DMS53 treated with DMSO at 0.1 percent for 48 hours (cell line): ENCODE measurements around the gene ANGPTL8.
A peak's percentile ranks its signal among the peaks of the same experiment; 100 is the strongest.

Source experiments
- DNase-seq: peaks from one replicate; lab custom pipeline; 2025; ENCODE audit not compliant: unreplicated experiment; lab: John Stamatoyannopoulos, UW

The ANGPTL8 gene, protein sequence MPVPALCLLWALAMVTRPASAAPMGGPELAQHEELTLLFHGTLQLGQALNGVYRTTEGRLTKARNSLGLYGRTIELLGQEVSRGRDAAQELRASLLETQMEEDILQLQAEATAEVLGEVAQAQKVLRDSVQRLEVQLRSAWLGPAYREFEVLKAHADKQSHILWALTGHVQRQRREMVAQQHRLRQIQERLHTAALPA

DNA sequence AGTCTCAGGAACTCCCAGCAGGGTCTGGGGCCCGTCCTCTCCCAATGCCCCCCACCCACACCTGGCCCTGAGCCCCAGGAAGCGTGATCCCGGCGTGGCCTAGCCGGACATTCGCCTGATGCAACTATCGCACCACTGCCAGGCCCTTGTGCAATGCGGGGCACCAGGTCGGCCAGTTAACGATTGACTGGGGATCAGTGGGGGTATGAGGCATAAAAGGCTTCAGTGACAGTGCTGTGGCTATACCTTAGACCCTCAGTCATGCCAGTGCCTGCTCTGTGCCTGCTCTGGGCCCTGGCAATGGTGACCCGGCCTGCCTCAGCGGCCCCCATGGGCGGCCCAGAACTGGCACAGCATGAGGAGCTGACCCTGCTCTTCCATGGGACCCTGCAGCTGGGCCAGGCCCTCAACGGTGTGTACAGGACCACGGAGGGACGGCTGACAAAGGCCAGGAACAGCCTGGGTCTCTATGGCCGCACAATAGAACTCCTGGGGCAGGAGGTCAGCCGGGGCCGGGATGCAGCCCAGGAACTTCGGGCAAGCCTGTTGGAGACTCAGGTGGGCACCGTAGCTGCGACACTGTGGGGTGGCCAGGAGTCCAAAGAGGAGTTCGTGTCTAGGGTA is at the start of gene ANGPTL8:
Gene ANGPTL8, plus strand, starts transcription at position 243 of the 624 bp plus-strand sequence. Its CDS starts 19 bp downstream, at position 262.
- DNase-seq = no peak

DNA sequence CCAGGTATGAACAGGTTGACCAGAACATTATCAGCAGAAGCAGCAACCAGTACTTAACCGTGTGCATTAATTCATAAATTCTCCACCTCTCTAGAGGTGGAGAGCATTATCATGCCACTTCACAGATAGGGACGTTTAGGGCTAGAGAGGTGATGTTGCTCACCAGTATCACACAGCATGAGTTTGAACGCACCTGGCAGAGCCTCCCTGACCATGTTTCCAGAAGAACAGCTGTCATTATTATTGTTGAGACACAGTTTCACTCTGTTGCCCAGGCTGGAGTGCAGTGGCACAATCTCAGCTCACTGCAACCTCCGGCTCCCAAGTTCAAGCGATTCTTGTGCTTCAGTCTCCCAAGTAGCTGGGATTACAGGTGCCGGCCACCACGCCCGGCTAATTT is 48.9 kb upstream of the ANGPTL8 start:
- no peak for DNase-seq

DNA sequence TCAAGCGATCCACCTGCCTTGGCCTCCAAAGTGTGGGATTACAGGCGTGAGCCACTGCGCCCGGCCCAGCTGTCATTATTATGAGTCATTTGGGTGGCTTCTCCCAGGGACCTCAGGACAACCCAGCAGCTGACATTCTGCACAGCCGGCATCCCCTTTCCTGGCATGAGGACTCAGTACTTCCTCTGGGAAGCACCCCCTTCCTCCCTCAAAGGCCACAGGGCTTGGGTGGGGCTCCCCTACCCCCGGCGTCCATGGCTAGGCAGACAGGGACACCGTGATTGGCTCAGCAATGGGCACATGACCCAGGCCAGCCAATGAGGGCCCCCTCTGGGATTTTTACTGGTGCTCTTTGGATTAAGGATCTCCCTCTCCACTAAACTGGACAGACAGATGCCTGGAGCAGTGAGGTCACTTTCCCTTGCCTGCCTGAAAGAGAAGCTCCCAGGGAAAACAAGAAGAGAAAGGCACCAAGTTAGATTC is 48.1 kb upstream of the ANGPTL8 start:
- DNase-seq = no peak

GRCh38 chr19:11191934-11192333 is 47.5 kb upstream of the ANGPTL8 start:
- no peak for DNase-seq

DNA sequence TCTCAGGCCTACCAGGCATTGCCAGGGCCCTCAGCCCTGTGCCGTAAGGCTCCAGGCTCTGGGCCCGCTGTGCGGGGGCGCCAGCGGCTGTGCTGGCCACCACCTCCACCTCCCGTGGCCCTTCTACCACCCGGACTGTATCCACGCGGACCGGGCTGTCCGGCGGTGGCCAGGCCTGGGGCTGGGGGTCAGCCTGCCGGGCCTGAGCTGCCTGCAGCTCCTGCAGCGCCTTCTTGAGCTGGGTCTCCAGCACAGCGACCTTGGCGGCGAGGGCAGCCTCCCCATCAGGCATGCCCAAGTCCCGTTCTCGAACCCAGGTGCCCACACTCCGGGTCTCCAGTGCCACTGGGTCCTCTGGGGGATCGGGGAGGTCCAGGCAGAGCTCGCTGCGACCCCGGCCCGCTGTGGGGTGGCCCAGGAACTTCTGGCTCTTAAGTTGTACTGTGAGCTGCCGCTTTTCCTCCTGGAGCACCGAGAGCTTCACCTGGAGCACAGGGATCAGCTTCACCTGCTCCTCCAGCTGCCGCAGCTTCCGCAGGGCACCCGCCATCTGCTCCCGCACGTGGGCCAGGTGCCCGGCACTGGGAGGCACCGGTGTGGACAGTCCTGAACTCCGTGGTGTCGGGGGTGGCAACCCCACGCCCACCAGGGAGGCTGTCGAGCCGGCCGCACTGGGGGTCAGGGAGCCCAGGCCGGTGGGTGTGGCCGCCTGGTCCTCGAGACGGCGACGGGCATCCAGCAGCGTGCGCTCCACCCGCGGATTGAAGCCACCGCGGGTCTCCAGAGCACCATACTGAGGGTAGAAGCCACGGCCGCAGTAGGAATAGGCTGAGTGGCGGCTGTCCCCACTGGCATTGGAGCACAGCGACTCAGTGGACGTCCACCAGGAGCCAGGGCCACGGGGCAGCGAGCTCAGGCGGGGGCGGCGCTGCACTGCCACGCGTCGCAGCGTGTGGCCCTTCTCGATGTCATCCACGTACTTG is 46.2 kb upstream of the ANGPTL8 start:
- no peak for DNase-seq

DNA sequence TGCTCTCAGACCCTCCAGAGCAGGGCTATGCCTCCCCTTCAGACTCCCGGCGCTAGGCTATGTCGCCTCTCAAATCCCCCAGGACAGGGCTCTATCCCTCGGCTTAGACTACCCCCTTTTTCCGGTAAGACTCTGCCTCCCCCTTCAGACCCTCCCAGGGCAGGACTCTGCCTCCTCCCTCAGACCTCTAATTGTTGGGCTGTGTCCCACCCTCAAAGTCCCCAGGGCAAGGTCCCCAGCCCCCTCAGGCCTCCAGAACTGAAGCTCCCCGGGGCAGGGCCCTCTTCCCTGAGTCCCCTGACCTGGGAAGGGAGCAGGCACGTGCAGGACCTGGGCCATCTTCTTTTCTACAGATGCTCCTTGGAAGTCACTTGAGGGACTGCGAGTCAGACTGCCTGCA is 45.2 kb upstream of the ANGPTL8 start:
- no peak for DNase-seq

- DNase-seq = no peak
Measured at GRCh38 chr19:11194656-11195558, 44.5 kb upstream of the ANGPTL8 start.

GRCh38 chr19:11195681-11196080 is 43.7 kb upstream of the ANGPTL8 start:
- no peak for DNase-seq

DNA sequence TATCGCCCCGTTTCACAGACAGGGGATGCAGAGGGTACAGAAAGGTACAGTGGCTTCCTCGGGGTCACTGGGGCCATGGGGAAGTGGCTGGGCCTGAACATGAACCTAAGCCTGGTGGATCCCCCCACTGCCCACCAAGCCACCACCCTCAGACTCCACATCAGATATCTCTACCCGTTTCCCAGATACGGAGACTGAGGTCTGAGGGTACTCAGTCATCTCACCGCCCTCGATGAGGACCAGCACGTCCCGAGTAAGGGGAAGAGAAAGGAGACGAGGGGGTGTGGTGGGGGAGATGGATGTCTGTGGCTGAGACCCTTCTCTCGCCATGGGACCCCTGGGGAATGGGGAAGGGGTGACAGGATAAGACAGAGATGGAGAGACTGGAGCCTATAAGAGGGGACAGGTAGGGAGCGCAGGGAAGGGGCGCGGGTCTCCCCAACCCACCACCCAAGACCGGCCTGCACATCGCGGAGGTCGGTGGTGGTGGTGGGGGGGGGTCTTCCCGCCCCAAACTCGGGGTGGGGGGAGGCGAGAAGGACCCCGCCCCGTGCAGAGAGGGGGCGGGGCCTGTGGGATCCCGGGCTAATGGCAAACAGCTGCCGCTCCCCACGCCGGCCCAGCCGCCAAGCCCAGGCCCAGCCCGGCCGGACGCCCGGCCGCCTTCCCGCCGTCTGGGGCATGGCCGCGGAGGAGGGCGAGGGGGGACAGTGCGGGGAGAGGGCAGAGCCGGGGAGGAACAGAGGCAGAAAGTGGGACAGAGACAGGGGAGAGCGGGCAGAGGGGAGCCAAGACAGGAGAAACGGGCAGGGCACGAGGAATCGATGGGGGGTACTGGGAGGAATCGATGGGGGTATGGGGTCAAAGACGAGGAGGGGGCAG is 42.8 kb upstream of the ANGPTL8 start:
- no peak for DNase-seq

DNA sequence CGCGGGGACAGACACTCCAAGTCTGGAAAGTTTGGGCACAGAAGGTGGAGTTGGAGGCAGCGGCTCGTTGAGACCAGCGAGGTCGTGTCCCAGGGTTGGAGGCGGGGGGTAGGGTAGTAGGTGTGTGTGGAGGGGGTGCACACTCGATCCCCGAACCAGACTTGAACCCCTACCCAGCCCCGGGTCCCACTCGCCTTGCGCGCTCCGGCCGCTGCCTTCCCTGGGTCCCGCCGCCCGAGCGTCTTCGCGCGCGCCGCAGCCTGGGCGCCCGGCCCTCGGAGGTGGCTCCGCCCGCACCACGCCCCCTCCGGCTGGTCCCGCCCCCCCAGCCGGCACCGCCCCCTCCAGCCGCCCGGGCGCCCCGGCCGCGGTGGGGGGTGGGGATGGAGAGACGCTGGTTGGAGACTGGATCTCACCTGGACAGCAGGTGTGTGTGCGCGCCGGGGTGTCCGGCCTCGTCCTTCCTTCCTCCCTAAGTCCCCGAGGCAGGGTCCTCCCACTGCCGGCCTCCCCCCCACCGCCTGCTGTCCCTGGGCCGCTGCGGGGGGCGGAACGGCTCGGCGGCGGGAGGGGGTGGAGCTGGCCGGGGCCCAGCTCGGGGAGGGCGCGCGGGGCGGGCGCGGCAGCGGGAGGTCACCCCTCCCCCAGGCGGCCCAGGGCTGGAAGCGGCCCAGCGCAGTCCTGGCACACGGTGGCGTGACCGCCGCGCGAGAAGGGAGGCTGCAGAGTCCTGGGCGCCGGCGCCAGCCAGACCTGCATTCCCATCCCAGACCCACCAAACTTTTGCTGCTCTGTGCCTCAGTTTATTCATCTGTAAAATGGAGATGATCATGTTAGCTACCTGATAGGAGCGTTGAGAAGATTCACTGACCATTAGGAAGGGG is 41.9 kb upstream of the ANGPTL8 start, which contains the start of gene KANK2:
Gene KANK2, minus strand, starts transcription at position 255 of the 884 bp plus-strand sequence. CDS start 3,034 bp downstream, outside the sequence.
- peak; percentile 74 for DNase-seq

DNA sequence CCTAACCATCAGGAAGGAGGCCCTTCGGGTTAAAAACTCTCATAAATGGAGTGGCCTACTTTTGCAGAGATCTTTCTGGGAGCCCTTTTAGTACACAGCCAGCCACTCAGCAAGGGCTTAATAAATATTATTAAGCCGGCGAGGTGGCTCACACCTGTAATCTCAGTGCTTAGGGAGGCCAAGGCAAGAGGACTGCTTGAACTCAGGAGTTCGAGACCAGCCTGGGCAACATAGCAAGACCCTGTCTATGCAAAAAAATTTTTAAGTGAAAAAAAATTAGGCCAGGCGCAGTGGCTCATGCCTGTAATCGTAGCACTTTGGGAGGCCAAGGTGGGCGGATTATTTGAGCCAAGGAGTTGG is 41.3 kb upstream of the ANGPTL8 start:
- no peak for DNase-seq

DNA sequence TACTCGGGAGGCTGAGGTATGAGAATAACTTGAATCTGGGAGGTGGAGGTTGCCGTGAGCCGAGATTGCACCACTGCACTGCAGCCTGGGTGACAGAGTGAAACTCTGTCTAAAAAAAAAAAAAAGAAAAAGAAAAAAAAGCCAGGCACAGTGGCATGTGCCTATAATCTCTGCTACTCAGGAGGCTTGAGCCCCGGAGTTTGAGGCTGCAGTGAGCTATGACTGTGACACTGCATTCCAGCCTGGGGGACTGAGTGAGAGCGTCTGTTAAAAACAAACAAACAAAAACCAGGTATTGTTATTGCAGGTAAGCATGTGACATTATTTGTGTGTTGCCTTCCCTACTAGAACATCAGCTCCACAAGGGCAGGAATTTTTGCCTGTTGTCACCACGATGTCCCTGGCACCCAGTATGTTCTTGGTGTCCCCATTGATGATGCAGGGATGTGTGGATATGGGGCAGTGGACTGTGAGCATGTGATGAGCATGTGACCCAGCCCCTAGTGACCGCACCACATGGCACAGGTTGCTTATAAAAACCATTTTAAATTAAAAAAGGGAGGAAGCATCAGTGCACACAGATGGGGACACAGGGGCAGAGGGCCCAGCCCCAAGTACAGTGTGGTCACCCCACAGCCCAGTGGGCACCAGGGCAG is 40.5 kb upstream of the ANGPTL8 start:
- DNase-seq = no peak

- no peak for DNase-seq
Measured at GRCh38 chr19:11199517-11199916, 39.9 kb upstream of the ANGPTL8 start.

- DNase-seq = no peak
Measured at GRCh38 chr19:11200015-11200574, 39.3 kb upstream of the ANGPTL8 start.

- DNase-seq = no peak
Measured at GRCh38 chr19:11200931-11201330, 38.5 kb upstream of the ANGPTL8 start.

DNA sequence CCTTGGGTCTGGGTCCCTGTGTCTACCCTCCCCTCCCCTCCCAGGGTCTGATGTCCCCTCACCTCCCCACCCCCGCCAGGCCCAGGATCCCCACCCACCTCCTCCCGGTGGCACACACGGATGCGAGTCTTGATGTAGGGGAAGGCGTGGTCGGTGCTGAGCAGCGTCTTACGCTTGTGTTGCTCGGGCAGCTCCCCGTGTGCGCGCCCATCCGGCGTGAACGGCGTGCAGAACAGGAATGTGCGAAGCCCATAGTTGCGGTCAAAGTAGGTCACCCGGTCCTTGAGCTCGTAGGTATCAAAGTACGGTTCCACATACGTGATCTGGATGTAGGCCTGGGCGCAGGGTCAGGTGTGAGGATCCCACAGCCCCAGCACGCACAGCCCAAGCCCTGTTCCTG is 37.6 kb upstream of the ANGPTL8 start:
- DNase-seq = no peak

GRCh38 chr19:11202488-11203193 is 36.8 kb upstream of the ANGPTL8 start:
- no peak for DNase-seq
